Measurements from ENCODE around the gene FAM217A. TPM values are rescaled to one million over a fixed set of nuclear protein-coding genes. Genes with fewer than 3 reads are reported as not detected.
"Not testable (repeated sequence)": the region's sequence is repeated elsewhere in the genome, so short reads cannot be mapped to it uniquely, and the experiment has no call there.

Gene FAM217A
- not detected in 2 replicates for total RNA-seq (2012; rRNA removed)

DNA sequence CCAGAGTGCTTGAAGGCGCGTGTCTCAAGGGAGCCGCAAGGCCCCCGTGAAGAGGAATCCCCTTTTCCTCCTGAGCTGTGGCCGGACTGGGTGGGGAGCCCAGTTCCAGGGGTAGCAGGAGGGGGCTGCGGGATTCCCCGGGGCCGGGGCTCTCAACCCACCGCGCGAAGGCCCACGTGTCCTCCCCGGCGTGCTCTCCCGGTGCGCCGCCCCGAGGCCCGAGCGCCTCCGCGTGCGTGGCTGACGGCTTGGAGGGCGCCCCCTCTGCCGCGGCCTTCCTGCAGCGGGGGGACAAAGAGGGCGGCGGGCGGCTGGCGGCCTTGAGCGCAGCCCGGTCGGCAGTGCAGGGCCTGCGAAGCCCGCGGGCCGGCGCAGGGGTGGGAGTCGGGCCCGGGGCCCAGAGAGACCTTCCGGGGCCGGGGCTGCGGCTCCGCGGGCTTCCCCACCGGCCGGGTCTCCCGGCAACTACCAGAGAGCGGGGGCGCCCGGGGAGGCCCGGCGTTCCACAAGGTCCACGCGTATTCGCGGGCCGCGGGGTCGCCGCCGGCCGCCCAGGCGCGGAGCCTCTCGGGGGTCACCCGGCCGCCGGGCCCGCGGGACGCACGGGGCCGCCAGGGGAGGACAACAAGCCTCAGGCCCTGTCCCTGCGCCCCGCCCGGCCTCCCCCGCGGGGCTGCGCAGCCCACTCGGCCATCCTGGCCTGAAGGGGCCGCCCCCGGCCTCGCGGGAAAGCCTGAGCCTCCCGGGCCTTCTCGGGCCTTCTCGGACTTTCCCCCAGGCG, at the start of gene FAM217A:
Gene FAM217A (minus strand): TSS at position 447 of the 781 bp plus-strand sequence. CDS start 1,723 bp downstream, outside the sequence.
- no peaks in the 10 kb centered on the region for H3K4me1 ChIP-seq (ENCODE audit: control insufficient read depth, insufficient read depth, low read length)
- no peak within 1 kb of the TSS for H3K4me3 ChIP-seq (ENCODE audit: low read length)
- no peaks in the 10 kb centered on the region for H3K9me3 ChIP-seq (replicated peaks; ENCODE audit: low read length)
- H3K27me3 ChIP-seq (ENCODE audit: control insufficient read depth, insufficient read depth, low read length): no peaks in the 10 kb centered on the region
- H3K4me2 ChIP-seq (ENCODE audit: low read length): no peak within 1 kb of the TSS
- H3K9ac ChIP-seq (ENCODE audit: low read depth, low read length): no peak within 1 kb of the TSS
- H3K36me3 ChIP-seq (ENCODE audit: insufficient read depth, low read length): no peaks in the 10 kb centered on the region

- peaks cover 57% of the 10 kb centered on the region for H3K36me3 ChIP-seq (ENCODE audit: insufficient read depth, low read length)
Observed at GRCh38 chr6:4128072-4128471, 49.1 kb upstream of the FAM217A start.

GRCh38 chr6:4125933-4126864, 47.3 kb upstream of the FAM217A start:
- H3K36me3 ChIP-seq (ENCODE audit: insufficient read depth, low read length): peaks cover 51% of the 10 kb centered on the region
- H3K4me1 ChIP-seq (ENCODE audit: control insufficient read depth, insufficient read depth, low read length): peaks cover 30% of the 10 kb centered on the region
- H3K4me3 ChIP-seq (ENCODE audit: low read length): peak overlapping the region; percentile 2
- H3K9ac ChIP-seq (ENCODE audit: low read depth, low read length): no peak overlapping the region
- no peaks in the 10 kb centered on the region for H3K27me3 ChIP-seq (ENCODE audit: control insufficient read depth, insufficient read depth, low read length)
- H3K4me2 ChIP-seq (ENCODE audit: low read length): peak overlapping the region; percentile 19
- H3K9me3 ChIP-seq (replicated peaks; ENCODE audit: low read length): no peaks in the 10 kb centered on the region

More at GRCh38 chr6:4128072-4128471, 49.1 kb upstream of the FAM217A start:
- H3K9me3 ChIP-seq (replicated peaks; ENCODE audit: low read length): no peaks in the 10 kb centered on the region
- H3K27me3 ChIP-seq (ENCODE audit: control insufficient read depth, insufficient read depth, low read length): no peaks in the 10 kb centered on the region
- H3K4me1 ChIP-seq (ENCODE audit: control insufficient read depth, insufficient read depth, low read length): peaks cover 30% of the 10 kb centered on the region
- no peak overlapping the region for H3K4me3 ChIP-seq (ENCODE audit: low read length)
- no peak overlapping the region for H3K4me2 ChIP-seq (ENCODE audit: low read length)
- no peak overlapping the region for H3K9ac ChIP-seq (ENCODE audit: low read depth, low read length)

DNA sequence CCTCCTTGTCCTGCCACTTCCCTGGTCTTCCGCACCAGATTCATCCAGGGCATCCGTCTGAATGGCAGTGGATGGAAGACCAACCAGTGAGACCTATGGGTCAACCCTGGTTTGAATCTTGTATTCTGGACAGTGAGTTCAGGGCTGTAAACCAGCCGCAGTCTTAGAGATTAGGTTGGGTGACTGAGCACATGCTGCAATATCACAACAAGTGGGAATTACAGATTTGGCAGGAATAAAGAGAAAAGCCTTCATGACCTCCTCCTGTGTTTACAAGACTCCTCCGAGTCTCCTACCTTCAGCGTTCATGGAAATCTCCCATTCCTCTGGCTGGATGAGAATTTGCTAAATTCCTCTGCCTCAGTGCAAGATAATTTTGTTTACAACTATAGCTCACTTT, 46.6 kb upstream of the FAM217A start:
- Histone ChIP-seq H3K4me1 (ENCODE audit: control insufficient read depth, insufficient read depth, low read length) (peaks cover 30% of the 10 kb centered on the region), H3K9ac (ENCODE audit: low read depth, low read length) (no peak overlapping the region), H3K27me3 (ENCODE audit: control insufficient read depth, insufficient read depth, low read length) (no peaks in the 10 kb centered on the region), H3K4me2 (ENCODE audit: low read length) (peak overlapping the region; percentile 19), H3K4me3 (ENCODE audit: low read length) (no peak overlapping the region), H3K36me3 (ENCODE audit: insufficient read depth, low read length) (peaks cover 50% of the 10 kb centered on the region), H3K9me3 (replicated peaks; ENCODE audit: low read length) (no peaks in the 10 kb centered on the region)

DNA sequence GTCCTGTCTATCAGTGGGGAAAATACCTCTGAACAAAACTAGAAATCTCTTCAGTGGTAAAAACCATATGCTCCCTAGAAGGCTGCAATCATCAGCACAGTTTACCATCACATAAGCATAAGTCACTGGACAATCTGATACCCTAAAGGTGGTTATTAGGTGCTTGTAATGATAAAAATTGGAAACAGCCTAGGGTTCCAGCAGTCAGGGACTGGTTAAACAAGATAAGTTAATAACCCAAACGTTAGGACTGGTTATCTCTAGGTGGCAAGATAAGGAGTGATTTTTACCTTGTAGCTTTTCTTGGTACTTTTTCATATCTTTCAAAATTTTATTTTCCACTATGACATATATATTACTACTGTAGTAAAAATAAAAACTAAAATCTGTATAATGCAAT, 45.4 kb upstream of the FAM217A start:
- H3K36me3 ChIP-seq (ENCODE audit: insufficient read depth, low read length): peaks cover 44% of the 10 kb centered on the region
- no peak overlapping the region for H3K4me2 ChIP-seq (ENCODE audit: low read length)
- no peaks in the 10 kb centered on the region for H3K27me3 ChIP-seq (ENCODE audit: control insufficient read depth, insufficient read depth, low read length)
- H3K4me1 ChIP-seq (ENCODE audit: control insufficient read depth, insufficient read depth, low read length): peaks cover 22% of the 10 kb centered on the region
- no peak overlapping the region for H3K9ac ChIP-seq (ENCODE audit: low read depth, low read length)
- no peaks in the 10 kb centered on the region for H3K9me3 ChIP-seq (replicated peaks; ENCODE audit: low read length)
- no peak overlapping the region for H3K4me3 ChIP-seq (ENCODE audit: low read length)

DNA sequence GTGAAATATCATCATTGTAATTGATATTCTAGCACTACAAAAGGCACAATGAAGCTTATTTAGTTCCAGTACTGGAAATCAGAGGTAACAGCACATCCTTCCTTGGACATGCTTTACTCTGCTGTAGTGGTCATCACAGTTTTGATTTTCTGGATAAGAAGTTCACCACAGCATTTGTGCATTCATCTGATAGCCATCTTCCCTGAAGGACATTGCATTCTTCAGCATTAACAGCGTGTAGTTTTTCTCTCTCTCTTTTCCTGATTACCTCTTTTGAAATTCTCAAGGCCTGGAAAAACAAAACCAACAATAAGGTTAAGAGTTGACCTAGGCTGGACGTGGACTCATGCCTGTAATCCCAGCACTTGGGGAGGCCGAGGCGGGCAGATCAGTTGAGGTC, 36.8 kb upstream of the FAM217A start:
- no peaks in the 10 kb centered on the region for H3K27me3 ChIP-seq (ENCODE audit: control insufficient read depth, insufficient read depth, low read length)
- no peak overlapping the region for H3K4me2 ChIP-seq (ENCODE audit: low read length)
- peaks cover 38% of the 10 kb centered on the region for H3K36me3 ChIP-seq (ENCODE audit: insufficient read depth, low read length)
- H3K4me3 ChIP-seq (ENCODE audit: low read length): no peak overlapping the region
- no peak overlapping the region for H3K9ac ChIP-seq (ENCODE audit: low read depth, low read length)
- no peaks in the 10 kb centered on the region for H3K9me3 ChIP-seq (replicated peaks; ENCODE audit: low read length)
- H3K4me1 ChIP-seq (ENCODE audit: control insufficient read depth, insufficient read depth, low read length): no peaks in the 10 kb centered on the region

GRCh38 chr6:4114123-4114522, 35.2 kb upstream of the FAM217A start:
- H3K27me3 ChIP-seq (ENCODE audit: control insufficient read depth, insufficient read depth, low read length): no peaks in the 10 kb centered on the region
- no peak overlapping the region for H3K4me2 ChIP-seq (ENCODE audit: low read length)
- no peaks in the 10 kb centered on the region for H3K9me3 ChIP-seq (replicated peaks; ENCODE audit: low read length)
- no peak overlapping the region for H3K4me3 ChIP-seq (ENCODE audit: low read length)
- H3K4me1 ChIP-seq (ENCODE audit: control insufficient read depth, insufficient read depth, low read length): peaks cover 8% of the 10 kb centered on the region
- no peak overlapping the region for H3K9ac ChIP-seq (ENCODE audit: low read depth, low read length)
- H3K36me3 ChIP-seq (ENCODE audit: insufficient read depth, low read length): peaks cover 33% of the 10 kb centered on the region

- Histone ChIP-seq H3K36me3 (ENCODE audit: insufficient read depth, low read length) (peaks cover 33% of the 10 kb centered on the region), H3K9ac (ENCODE audit: low read depth, low read length) (no peak overlapping the region), H3K27me3 (ENCODE audit: control insufficient read depth, insufficient read depth, low read length) (no peaks in the 10 kb centered on the region), H3K9me3 (replicated peaks; ENCODE audit: low read length) (no peaks in the 10 kb centered on the region), H3K4me1 (ENCODE audit: control insufficient read depth, insufficient read depth, low read length) (peaks cover 11% of the 10 kb centered on the region), H3K4me2 (ENCODE audit: low read length) (no peak overlapping the region), H3K4me3 (ENCODE audit: low read length) (no peak overlapping the region)
Observed at GRCh38 chr6:4113649-4114048, 34.7 kb upstream of the FAM217A start.

DNA sequence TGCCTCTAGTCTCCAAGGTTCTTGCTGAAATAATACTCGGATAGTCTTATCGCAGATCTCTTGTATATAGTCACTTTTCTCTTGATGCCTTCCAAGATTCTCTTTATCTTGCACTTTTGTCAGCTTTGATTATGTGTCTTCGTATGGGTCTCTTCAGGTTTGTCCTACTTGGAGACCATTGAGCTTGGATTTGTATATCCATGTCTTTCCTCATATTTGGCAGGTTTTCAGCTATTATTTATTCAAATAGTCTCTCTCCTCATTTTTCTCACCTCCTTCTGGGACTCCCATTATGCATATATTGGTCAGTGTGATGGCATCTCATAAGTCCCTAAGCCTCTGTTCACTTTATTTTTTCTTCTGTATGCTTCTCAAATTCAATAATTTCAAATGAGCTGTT, 33.4 kb upstream of the FAM217A start:
- H3K36me3 ChIP-seq (ENCODE audit: insufficient read depth, low read length): peaks cover 24% of the 10 kb centered on the region
- no peak overlapping the region for H3K4me3 ChIP-seq (ENCODE audit: low read length)
- H3K27me3 ChIP-seq (ENCODE audit: control insufficient read depth, insufficient read depth, low read length): no peaks in the 10 kb centered on the region
- H3K4me1 ChIP-seq (ENCODE audit: control insufficient read depth, insufficient read depth, low read length): peaks cover 11% of the 10 kb centered on the region
- H3K4me2 ChIP-seq (ENCODE audit: low read length): no peak overlapping the region
- H3K9me3 ChIP-seq (replicated peaks; ENCODE audit: low read length): no peaks in the 10 kb centered on the region
- no peak overlapping the region for H3K9ac ChIP-seq (ENCODE audit: low read depth, low read length)

GRCh38 chr6:4109363-4109815, 30.5 kb upstream of the FAM217A start:
- not testable (repeated sequence) for H3K4me2 ChIP-seq (ENCODE audit: low read length); H3K9me3 ChIP-seq (replicated peaks; ENCODE audit: low read length); H3K9ac ChIP-seq (ENCODE audit: low read depth, low read length); H3K36me3 ChIP-seq (ENCODE audit: insufficient read depth, low read length); H3K4me3 ChIP-seq (ENCODE audit: low read length); H3K27me3 ChIP-seq (ENCODE audit: control insufficient read depth, insufficient read depth, low read length)
- H3K4me1 ChIP-seq (ENCODE audit: control insufficient read depth, insufficient read depth, low read length): peaks cover 11% of the 10 kb centered on the region

GRCh38 chr6:4108561-4109093, 29.7 kb upstream of the FAM217A start:
- Histone ChIP-seq H3K9me3 (replicated peaks; ENCODE audit: low read length) (no peaks in the 10 kb centered on the region), H3K27me3 (ENCODE audit: control insufficient read depth, insufficient read depth, low read length) (peaks cover 4% of the 10 kb centered on the region), H3K4me2 (ENCODE audit: low read length) (no peak overlapping the region), H3K4me3 (ENCODE audit: low read length) (no peak overlapping the region), H3K9ac (ENCODE audit: low read depth, low read length) (no peak overlapping the region), H3K36me3 (ENCODE audit: insufficient read depth, low read length) (no peaks in the 10 kb centered on the region), H3K4me1 (ENCODE audit: control insufficient read depth, insufficient read depth, low read length) (peaks cover 11% of the 10 kb centered on the region)
